Measurements from ENCODE around the gene PPP1R37.

PPP1R37 gene

DNA sequence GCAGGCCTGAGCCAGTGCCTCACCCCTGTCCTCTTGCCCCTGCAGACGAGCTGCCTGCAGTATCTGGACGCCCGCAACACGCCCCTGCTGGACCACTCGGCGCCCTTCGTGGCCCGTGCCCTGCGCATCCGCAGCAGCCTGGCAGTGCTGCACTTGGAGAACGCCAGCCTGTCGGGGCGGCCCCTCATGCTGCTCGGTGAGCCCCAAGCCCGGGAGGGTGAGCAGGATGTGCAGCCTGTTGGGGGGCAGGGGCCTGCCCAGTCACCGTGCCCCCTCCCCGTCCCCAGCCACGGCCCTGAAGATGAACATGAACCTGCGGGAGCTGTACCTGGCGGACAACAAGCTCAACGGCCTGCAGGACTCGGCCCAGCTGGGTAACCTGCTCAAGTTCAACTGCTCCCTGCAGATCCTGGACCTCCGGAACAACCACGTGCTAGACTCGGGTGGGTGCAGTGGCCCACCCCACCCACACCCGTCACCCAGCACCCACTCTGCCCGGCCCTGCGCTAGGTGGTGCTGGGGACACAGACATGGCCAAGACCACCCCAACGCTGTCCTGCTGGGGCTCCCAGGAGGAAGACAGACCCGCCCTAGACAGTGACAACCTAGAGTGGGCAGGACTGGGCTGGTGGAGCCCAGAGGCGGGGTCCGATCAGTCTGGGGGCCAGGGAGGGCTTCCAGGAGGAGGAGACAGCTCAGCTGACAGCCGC, 49.2 kb downstream of the PPP1R37 start:
- DNase-seq (ENCODE audit: low read depth) = no peak
- TF ChIP-seq, protein P1, sequence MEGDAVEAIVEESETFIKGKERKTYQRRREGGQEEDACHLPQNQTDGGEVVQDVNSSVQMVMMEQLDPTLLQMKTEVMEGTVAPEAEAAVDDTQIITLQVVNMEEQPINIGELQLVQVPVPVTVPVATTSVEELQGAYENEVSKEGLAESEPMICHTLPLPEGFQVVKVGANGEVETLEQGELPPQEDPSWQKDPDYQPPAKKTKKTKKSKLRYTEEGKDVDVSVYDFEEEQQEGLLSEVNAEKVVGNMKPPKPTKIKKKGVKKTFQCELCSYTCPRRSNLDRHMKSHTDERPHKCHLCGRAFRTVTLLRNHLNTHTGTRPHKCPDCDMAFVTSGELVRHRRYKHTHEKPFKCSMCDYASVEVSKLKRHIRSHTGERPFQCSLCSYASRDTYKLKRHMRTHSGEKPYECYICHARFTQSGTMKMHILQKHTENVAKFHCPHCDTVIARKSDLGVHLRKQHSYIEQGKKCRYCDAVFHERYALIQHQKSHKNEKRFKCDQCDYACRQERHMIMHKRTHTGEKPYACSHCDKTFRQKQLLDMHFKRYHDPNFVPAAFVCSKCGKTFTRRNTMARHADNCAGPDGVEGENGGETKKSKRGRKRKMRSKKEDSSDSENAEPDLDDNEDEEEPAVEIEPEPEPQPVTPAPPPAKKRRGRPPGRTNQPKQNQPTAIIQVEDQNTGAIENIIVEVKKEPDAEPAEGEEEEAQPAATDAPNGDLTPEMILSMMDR (IDR thresholded peaks at IDR 0.05; ENCODE audit: insufficient read depth, low read depth, low read length, missing control alignments) = no peak
- no peak overlapping the region for H3K4me3 ChIP-seq (ENCODE audit: low read depth, low read length)

DNA sequence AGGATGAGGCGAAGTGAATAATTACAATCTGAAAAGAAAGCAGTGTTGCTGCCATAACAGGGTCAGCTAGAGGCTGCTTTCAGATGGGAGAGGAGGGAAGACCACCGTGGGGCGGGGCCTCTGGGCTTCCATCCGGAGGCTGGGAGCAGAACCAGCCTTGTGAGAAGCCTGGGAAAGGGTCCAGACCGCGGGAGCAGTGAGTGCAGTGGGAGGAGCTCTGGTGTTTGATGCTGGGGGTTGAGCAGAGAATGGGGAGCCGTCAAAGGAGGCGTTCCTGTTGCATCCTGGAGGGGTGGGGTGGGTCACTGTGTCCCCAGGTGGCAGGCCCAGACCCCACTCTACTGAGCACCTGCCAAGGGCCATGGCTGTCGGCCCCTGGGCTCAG, 49.7 kb downstream of the PPP1R37 start:
- TF ChIP-seq, protein P1 (IDR thresholded peaks at IDR 0.05; ENCODE audit: insufficient read depth, low read depth, low read length, missing control alignments) = no peak
- no peak overlapping the region for H3K4me3 ChIP-seq (ENCODE audit: low read depth, low read length)
- DNase-seq (ENCODE audit: low read depth) = no peak

DNA sequence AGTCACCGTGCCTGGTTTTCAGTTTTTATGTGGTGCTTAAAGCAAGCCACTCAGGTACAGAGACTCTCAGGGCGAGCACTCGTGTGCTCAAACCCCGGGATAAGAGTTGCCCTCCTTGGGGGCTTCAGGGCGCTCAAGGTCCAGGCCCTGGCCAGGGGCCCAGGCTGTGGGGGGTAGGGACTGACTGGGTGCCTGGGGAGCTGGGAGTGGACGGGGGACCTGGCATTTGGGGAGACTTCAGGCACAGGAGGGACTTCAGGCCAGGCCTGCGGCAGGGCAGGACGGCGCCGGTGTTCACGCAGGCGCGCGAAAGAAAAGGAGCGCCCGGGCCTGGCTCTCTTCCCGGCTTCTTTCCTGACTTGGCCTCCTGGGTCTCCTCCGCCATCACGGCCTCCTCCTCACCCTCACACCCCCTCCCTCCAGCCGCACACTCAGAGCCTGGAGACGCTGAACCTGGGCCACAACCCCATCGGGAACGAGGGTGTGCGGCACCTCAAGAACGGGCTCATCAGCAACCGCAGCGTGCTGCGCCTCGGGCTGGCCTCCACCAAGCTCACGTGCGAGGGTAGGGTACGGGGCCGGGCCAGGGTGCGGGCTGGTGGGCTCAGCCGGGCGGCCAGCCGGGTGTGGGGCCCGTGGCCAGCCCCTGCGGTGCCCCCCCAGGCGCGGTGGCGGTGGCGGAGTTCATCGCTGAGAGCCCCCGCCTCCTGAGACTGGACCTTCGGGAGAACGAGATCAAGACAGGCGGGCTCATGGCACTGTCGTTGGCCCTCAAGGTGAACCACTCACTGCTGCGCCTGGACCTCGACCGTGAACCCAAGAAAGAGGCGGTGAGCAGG, 51.7 kb downstream of the PPP1R37 start:
- no peak for DNase-seq (ENCODE audit: low read depth)
- TF ChIP-seq, protein P1 (IDR thresholded peaks at IDR 0.05; ENCODE audit: insufficient read depth, low read depth, low read length, missing control alignments) = no peak
- no peak overlapping the region for H3K4me3 ChIP-seq (ENCODE audit: low read depth, low read length)

DNA sequence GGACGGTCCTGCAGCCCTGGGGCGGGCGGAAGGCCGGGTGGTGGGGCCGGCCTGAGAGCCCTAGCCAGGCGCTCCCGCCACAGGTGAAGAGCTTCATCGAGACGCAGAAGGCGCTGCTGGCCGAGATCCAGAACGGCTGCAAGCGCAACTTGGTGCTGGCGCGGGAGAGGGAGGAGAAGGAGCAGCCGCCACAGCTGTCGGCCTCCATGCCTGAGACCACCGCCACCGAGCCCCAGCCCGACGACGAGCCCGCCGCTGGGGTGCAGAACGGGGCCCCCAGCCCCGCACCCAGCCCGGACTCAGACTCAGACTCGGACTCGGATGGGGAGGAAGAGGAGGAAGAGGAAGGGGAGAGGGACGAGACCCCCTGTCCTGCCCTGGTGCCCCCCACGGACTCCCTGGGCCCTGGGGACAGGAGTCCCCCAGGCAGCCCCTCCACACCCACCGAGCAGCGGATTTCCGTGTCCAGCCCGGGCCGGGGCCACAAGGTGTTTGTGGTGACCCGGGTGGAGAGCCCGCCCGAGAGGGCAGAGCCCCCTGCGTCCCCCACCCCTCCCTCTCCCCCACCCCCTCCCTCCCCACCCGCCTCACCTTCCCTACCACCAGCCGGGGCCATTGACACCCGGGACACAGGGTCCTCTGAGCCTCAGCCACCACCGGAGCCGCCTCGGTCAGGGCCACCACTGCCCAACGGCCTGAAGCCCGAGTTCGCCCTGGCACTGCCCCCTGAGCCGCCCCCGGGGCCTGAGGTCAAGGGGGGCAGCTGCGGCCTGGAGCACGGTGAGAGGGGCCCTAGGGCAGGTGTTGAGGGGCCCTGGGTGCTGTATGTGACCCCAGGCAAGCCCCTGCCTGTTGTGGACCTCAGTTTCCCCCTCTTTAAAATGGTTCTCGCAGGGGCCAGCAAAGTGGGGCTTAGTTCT, 52.6 kb downstream of the PPP1R37 start:
- TF ChIP-seq, protein P1 (IDR thresholded peaks at IDR 0.05; ENCODE audit: insufficient read depth, low read depth, low read length, missing control alignments) = no peak
- H3K4me3 ChIP-seq (ENCODE audit: low read depth, low read length) = no peak overlapping the region
- no peak for DNase-seq (ENCODE audit: low read depth)

DNA sequence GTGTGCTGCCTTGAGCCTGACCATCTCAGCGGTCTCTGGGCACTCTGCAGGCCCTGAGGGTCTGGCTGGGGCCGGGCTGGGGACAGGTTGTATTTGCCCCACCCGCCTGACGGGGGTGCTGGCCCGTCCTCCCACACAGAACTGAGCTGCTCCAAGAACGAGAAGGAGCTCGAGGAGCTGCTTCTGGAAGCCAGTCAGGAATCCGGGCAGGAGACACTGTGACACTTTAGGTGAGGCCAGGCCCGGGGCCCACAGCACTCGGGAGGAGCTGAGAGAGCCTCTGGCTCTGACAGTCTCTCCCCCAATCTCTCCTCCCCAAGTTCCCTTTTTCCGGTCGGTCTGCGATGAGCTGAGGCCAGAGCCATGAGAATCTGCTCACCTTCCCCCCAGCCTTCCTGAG, 53.3 kb downstream of the PPP1R37 start:
- H3K4me3 ChIP-seq (ENCODE audit: low read depth, low read length) = no peak overlapping the region
- DNase-seq (ENCODE audit: low read depth) = no peak
- TF ChIP-seq, protein P1 (IDR thresholded peaks at IDR 0.05; ENCODE audit: insufficient read depth, low read depth, low read length, missing control alignments) = no peak

DNA sequence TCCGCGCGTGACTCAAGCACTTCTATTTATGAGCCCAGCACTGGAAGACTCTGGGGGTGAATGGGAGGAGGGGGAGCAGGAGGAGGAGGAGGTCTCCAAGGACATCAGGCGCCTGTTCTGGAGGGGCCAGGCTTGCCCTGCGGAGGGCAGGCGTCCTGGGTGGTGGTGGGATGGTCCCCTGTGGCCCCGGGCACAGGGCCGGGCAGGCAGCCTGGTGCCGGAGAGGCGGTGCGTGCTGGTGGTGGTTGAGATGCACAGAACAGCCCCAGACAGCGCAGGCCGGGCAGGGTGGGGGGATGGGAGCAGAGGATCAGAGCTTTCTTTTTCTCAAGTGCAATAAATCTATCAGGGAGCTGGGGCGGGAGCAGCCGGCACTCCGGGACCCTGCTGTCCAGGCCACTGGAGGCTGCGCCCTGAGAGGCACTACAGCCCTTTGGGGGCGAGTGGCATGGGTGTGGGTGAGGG, 53.8 kb downstream of the PPP1R37 start:
- no peak for DNase-seq (ENCODE audit: low read depth)
- H3K4me3 ChIP-seq (ENCODE audit: low read depth, low read length) = no peak overlapping the region
- TF ChIP-seq, protein P1 (IDR thresholded peaks at IDR 0.05; ENCODE audit: insufficient read depth, low read depth, low read length, missing control alignments) = no peak

Data from GM12865 (cell line).